CD4-positive, alpha-beta T cell treated with Interleukin-4 for 4 hours (primary cell): ENCODE data around the gene KIF26B.
A peak's percentile ranks its signal among the peaks of the same experiment; 100 is the strongest.
"Not testable (repeated sequence)": the region's sequence is repeated elsewhere in the genome, so short reads cannot be mapped to it uniquely, and the experiment has no call there.

ENCODE experiments used
- DNase-seq: peaks from one replicate; pipeline ENCODE4 v3.0.0-alpha.2; 2020

KIF26B gene

GRCh38 chr1:245288796-245289195, 134.0 kb downstream of the KIF26B start:
- DNase-seq, result no peak

DNA sequence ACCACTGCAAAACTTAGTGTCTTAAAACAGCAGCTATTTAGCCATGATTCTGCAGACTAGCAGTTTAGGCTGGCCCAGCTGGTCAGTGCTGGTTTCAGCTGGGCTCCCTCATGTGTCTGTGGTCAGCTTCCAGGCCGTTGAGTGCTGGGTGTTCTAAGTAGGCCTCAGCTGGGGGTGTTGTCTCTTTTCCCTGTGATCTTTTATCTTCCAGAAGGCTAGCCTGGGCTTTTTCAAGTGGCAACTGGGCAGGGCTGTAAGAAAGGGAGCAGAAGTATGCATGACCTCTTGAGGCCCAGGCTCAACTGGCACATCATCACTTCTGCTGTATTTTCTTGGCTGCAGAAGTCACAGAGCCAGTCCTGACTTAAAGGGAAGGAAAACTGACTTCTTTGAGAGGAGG, 136.1 kb downstream of the KIF26B start:
- no peak for DNase-seq

- DNase-seq, result no peak
These were observed 136.6 kb downstream of the KIF26B start for GRCh38 chr1:245291351-245291750.

DNA sequence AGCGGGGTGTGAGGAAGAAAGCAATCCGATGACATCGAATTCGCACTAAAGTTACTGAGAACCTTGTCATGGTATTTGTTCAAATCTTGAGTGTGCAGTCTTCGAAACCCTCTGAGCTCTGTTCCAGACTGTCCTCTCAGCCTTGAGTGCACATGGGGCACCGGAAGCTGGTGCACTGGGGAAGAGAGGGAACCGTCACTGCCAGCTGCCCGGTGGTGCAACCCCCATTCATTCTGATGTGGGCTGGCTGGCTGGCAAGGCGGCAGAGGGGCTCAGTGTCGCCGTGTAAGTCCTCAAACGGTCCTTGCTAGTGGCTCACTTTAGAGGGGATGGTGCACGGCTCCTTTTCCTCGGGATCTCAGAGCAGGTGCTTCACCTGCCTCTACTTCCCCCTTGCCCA, 137.4 kb downstream of the KIF26B start:
- DNase-seq, result no peak

- no peak for DNase-seq
These were observed 137.8 kb downstream of the KIF26B start for GRCh38 chr1:245292553-245292952.

GRCh38 chr1:245294020-245294419, 139.2 kb downstream of the KIF26B start:
- no peak for DNase-seq

GRCh38 chr1:245298781-245299180, 144.0 kb downstream of the KIF26B start:
- no peak for DNase-seq

GRCh38 chr1:245301162-245301580, 146.4 kb downstream of the KIF26B start:
- no peak for DNase-seq

DNA sequence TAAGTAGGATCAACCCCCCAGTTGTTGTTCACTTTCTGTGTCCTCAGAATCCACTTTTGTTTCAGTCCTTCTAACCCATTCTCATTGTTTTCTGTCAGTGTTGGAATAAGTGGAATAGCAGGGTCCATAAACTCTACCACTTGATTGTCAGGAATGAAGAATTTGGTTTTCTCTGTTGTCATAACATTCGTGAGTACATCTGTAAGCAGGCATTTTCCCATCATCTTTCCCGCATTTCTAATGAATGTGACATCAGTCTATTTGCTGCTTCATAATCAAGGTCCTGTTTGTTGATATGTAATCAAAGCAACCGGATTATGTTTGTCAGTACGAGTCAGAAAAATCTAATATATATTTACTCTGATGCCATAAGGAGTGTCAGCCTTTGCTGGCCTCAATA, 147.1 kb downstream of the KIF26B start:
- DNase-seq, result no peak

DNA sequence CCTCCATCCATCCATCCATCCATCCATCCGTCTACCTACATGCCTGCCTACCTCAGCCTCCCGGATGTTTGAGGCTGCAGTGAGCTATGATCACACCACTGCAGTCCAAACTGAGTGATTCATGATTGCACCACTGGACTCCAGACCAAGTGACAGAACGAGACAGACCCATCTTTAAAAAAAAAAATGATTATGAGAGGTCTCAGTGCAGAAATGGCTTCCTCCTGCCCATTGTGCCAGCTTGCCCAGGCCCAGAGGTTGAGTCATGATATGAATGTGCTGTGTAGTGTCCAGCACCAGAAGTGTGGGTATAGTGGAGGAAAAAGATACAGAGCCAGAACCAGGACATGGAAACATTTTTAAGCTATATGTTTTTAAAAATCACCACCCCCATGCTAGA, 149.9 kb downstream of the KIF26B start:
- DNase-seq, result no peak

GRCh38 chr1:245306020-245306419, 151.2 kb downstream of the KIF26B start:
- no peak for DNase-seq

DNA sequence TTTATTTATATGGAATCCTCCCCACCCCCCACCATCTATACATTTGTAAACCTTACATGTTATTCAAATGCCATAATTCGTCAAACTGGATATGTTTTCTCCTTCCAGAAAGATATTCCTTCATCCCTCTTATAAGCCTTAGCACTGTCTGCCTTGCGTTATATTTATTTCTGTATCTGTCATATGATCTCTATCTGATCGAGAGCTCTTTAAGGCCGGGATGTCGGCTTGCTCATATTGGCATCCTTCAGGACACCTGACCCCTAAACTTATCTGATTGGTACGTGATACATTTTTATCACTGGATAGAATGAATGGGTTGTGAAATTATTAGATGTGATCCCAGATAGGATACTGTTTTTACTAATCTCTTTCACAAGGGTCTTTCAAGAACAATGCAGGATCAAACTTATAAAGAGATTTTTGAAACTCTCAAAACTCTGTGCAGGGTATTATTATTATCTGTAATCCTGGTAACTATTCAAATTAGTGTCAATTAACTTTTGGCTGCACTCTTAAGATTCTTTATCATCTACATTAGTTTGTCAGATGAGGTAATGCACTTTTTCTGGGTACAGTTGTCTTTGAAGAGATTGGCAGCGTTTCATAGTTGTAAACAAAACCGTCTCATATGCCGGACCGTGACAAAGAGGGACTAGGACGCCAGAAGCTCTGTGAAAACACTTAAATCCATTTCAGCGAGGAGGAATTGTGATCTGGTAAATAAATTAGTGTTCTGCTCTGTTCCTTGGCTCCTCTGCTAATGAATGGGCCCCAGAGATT, 152.0 kb downstream of the KIF26B start:
- DNase-seq, result no peak

- DNase-seq, result peak; percentile 2
These were observed 156.1 kb downstream of the KIF26B start for GRCh38 chr1:245310571-245311531.

DNA sequence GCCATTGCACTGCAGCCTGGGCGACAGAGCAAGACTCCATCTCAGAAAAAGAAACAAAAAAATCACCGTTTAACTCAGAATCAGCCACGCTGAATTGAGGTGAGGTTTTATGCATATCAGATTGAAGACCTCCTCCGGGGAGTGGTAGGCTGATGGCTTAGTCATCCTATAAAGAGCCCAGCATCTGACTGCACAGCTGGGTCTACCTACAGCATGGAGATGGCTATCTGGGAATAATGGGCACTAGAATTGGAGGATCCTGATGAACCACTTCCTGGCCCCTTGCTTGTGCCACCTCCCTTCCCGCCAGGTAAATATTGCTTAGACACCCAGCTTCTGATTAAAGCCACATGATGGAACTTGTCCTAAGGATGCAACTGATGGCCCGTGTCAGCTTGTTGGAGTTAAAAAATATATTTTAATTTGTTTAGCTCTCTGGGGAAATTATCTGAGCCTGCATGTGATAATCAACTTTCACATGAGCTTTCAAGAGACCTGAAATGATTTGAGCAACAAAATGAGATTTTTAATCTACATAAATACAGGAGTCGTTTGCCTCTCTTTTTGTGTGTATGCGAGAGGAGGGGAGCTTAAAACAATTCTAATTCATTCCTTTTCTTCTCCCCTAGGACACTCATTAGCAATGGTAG, 157.2 kb downstream of the KIF26B start:
- DNase-seq, result no peak

DNA sequence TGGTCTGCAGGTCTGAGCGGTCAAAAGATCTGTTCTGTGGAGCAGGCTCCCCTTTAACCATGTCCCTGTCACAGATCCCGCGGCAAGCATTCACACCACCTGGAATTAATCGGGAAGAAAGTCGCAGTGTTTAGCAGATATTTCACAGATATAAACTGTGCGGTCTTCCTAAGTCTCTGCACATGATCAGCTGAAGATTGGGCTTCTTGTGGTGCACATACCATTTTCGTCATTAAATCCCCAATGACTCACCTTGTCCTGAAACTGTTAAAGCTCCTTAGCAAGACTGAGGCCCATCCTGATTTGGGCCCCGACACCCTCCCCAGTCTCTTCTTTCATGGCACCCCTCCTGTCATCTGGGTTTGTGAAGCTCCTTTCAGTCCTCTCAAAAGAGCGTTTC, 158.8 kb downstream of the KIF26B start:
- DNase-seq, result no peak

DNA sequence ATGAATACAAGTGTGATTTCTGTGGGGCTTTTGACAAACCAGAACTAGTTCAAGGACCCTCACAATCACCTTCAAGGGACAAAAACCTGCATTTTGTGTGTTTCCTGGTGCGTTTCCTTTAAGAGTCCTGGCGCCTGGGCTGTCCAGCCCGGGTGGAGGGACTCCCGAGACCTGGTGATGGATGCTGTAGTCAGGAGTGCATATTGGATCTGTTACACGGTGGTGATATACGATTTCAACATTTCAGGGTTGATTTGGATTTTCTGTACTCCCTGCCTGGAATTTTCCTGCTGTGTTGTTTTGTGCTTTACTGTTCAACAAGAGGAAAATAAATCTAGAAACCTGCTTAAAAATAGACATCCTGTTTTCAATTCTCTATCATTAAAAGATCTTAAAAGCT, 162.0 kb downstream of the KIF26B start:
- no peak for DNase-seq

GRCh38 chr1:245317217-245317616, 162.4 kb downstream of the KIF26B start:
- no peak for DNase-seq

- no peak for DNase-seq
These were observed 164.3 kb downstream of the KIF26B start for GRCh38 chr1:245319094-245319493.

DNA sequence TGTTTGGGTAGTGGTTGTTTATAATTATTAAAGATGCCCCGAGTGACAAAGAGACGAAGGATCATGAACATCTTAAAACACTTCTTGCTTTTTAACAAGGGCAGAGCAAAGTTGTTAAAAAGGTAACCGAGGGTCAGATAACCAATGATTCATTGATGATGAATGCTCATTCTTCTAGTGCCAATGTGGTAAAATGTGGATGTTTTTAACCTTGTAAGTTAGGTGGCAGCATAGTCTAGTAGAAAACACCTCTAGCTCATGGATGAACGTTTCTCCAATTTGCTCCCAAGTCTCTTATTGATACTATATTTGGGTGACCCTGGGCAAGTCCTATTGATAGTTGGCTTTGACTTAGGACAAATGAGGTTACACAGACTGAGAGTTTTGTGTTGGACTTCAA, 167.9 kb downstream of the KIF26B start:
- DNase-seq, result no peak

DNA sequence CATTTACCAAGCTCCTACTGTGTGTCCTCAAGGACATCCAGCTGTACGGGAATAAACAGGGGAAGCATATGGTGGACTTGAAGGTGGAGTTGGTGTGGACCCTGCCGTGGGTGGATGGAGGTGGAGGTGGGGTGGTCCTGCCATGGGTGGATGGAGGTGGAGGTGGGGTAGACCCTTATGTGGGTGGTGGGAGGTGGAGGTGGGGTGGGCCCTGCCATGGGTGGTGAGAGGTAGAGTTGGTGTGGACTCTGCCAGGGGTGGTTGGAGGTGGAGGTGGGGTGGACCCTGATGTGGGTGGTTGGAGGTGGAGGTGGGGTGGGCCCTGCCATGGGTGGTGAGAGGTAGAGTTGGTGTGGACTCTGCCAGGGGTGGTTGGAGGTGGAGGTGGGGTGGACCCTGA, 169.0 kb downstream of the KIF26B start:
- DNase-seq, result not testable (repeated sequence)

DNA sequence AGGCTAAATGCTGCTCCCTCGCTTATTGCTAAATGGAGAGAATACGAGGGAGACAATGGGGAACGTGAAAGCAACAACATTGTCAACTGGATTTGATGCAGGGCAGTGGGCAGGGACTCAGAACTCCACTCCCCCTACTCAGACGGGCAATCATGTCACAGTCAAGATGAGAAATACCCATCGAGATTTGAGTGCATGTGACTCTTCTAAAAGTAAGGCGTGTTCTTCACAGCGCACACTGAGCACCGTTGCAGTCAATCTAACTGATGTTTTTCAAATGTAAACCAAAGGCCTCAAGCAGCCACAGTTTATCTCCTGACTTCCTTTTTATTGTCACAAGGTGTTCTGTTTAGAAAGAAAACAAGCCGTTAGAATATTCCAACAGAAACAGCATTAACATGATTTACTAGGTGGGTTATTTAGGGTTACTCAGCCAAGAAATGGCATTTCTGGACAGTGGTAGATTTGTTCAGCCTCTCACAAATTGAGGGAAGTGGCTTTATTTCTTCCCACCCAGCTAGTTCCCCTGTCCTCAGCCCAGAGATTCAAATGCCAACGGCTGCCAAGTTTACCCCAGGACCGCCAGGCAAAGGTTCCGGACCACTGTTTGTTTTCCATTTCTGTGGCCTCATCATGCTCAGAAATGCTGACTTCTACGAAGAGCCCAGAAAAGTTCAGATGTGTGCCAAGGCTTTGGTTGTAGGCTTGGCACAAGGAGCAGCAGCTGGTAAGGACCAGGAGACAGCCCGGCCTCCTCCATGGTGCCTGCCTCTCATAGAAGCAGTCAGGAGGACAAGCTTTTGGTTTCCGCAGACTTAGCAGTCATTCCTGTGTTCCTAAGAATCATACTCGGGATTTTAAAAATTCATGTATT, 171.4 kb downstream of the KIF26B start:
- no peak for DNase-seq

GRCh38 chr1:245327360-245327759, 172.6 kb downstream of the KIF26B start:
- DNase-seq, result no peak
